RPMI7951 (cell line): Measurements from ENCODE around the gene SRSF6. TPM values are rescaled to one million over a fixed set of nuclear protein-coding genes. Genes with fewer than 3 reads are reported as not detected.
"Not testable (repeated sequence)": the region's sequence is repeated elsewhere in the genome, so short reads cannot be mapped to it uniquely, and the experiment has no call there.

Source experiments
- DNase-seq: peaks from one replicate; pipeline ENCODE4 v3.0.0-alpha.2; 2012; ENCODE audit warnings: low read depth
- total RNA-seq: library from RNA; depleted of rRNA; stranded (reverse); fragments of >200 nt; shearing (Covaris generic); gene quantifications from 2 replicates; pipeline ENCODE4 v1.2.3, GENCODE V29; 2014; rRNA removed

Gene SRSF6
- 43.3 and 51.2 TPM in 2 replicates for total RNA-seq

DNA sequence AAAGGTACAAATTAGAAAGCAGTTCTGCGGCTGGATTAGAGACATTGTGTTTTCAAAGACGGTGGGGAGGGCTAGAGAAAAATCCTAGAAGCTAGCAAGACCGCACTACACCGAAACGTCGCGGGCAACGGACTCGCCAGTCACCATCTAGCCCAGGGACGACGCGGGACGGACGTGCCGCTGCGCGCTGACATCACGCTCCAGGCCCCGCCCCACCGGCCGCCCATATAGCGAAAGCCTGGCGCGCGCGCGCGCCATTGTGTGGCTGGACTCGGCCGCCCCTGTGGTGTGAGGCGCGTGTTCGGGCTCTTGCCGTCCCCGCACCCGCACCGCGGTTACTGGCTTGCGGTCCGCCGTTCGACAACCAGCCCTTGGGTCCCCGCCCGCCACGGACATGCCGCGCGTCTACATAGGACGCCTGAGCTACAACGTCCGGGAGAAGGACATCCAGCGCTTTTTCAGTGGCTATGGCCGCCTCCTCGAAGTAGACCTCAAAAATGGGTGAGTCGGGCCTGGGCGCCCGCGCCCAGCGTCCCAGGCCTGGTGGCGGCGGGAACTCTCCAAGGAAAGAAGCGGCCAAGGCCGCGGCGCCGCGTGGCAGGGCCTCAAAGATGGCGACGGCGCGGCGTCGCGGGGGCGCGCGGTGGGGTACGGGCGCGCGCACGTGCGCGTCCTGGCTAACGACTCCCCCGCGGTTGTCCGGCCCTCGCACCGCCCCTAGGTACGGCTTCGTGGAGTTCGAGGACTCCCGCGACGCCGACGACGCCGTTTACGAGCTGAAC, at the start of gene SRSF6:
Gene SRSF6 (plus strand): TSS at position 257 of the 782 bp plus-strand sequence. CDS start 138 bp downstream, at position 395.
- DNase-seq = peak; percentile 93

DNA sequence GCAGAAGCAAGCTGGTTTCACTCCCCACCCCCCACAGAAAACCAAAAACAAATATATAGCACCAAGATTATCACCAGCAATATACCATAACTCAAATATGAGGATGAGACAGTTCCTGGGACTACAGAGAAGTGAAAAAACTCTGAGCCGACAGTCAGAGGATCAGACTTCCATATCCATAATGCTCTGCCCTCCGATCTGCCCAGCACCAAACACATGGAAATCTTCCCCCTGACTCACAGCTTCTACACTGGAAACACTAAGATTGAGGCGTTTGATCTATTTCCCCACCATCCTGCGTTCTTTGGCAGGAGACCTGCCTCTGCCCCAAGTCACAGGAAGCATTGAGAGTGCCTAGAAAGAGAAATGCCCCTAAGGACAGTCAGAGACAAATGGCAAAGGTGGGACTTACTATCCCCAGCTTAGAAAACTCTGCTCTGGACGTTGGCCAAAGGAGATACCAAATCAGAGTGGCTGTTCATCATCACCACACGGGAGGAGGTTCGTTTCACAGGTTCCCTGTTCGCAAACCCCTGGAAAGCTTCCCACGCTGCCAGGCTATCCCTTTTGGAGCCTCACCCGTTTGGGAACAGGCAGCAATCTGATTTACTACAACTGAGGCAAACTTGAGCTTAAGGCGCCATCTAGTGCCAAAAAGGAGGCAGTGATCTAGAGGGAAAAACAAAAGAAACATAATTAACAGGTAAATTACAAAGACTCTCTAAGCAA, 48.7 kb upstream of the SRSF6 start:
- DNase-seq = peak; percentile 59

GRCh38 chr20:43409577-43409913, 48.2 kb upstream of the SRSF6 start:
- no peak for DNase-seq

DNA sequence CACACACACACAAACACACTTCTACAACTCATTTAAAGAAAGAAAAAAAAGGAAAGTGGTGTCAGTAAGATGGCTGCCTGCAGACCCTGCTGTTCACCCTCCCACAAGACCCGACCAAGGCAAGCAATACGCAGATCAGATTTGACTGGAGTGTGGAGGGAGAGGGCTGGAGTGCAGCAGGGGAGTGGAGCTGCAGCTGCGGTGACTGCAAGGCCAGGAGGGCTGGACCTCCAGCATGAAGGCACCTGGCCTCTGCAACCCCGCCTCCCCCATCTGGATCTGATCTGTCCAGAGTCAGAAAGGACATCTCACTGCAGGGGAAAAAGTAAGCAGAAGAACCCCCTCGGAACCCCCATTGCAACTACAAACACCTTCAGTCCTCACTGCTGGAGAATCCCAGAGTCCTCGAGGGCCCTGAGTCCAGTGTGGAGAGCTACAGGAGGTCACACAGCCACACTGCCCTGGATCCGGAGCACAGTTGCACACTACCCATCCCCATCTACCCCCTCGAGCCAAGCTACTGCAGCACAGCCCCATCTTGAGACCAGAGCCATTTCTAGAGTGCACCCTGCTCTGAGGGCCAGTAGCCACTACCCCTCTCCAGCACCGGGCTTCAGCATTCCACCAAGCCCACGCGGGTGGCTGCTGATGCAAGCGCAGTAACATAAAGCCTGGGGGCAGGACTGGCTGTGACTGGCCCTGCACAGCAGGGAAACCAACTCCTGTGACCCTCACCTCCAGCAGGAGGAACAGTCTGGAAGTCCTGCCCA, 41.9 kb upstream of the SRSF6 start:
- DNase-seq = no peak

GRCh38 chr20:43416591-43417228, 41.0 kb upstream of the SRSF6 start:
- no peak for DNase-seq

DNA sequence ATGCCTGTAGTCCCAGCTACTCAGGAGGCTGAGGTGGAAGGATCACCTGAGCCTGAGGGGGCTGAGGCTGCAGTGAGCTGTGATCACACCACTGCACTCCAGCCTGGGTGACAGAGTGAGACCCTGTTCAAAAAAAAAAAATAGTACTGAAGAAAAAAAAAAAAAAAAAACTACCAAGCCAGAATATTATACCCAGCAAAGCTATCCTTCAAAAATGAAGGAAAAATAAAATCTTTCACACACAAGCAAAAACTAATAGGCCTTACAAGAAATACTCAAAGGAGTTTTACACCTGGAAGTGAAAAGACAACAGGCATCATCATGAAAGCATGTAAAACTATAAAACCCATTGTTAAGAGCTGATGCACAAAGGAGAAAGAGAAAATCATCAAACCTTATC, 37.5 kb upstream of the SRSF6 start:
- no peak for DNase-seq

DNA sequence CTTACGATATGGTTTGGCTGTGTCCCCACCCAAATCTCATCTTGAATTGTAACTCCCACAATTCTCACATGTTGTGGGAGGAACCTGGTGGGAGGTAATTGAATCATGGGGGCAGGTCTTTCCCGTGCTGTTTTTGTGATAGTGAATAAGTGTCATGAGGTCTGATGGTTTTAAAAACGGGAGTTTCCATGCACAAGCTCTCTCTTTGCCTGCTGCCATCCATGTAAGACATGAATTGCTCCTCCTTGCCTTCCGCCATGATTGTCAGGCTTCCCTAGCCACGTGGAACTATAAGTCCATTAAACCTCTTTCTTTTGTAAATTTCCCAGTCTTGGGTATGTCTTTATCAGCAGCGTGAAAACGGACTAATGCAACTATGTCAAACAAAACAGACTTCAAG, 36.8 kb upstream of the SRSF6 start:
- not testable (repeated sequence) for DNase-seq

- DNase-seq = no peak
Observed at GRCh38 chr20:43426172-43426571, 31.5 kb upstream of the SRSF6 start.

DNA sequence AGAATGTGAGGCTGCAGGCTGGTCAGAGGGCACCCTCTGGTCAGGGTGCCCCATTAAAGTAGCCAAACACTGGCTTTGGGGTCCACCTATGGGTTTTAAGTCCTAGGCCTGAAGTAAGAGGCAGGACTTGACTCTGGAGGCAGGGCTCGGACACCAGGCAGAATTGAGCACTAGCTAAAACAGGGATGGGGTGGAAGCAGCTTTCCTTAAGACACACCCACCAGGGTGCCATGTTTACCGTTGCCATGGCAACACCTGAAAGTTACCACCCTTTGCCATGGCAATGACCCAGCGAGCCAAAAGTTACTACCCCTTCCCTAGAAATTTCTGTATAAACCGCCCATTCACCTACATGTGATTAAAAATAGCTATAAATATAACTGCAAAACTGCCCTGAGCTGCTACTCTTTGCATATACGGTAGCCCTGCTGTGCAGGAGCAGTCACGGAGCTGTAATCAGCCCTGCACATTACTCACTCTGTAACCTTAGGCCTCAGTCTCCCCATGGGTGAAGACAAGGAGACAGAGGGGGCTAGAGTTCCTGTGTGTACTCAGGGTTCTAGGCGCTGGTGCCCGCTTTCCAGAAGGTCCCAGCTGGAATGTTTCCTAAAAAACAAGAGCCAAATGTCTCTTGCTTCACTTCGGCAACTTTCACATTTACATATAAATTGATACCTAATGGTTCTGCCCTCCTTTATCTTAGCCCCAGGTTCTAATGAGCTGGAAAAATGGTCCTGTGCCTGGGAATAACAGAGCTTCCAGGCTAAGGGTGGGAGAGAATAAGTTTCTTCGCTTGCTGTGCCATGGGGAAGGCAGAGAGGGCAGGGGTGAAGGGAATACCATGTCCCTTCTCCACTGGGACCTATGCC, 27.2 kb upstream of the SRSF6 start:
- DNase-seq = peak; percentile 24

- peak; percentile 19 for DNase-seq
Observed at GRCh38 chr20:43431134-43431519, 26.6 kb upstream of the SRSF6 start.

- peak; percentile 32 for DNase-seq
Observed at GRCh38 chr20:43432498-43432897, 25.2 kb upstream of the SRSF6 start.

- no peak for DNase-seq
Observed at GRCh38 chr20:43433250-43433854, 24.3 kb upstream of the SRSF6 start.

DNA sequence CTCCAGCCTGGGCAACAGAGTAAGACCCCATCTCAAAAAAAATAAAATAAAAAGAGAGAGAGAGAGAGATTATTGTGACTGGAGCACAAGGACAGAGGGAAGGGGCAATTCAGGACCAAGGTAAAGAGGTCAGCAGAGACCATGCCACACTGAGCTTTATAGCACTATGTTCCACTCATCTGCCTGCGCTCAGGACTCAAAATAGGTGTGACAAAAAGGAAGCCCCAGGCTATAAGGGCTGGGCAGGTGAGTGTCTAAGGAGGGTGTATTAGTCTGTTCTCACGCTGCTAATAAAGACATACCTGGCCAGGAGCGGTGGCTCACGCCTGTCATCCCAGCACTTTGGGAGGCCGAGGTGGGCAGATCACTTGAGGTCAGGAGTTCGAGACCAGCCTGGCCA, 23.1 kb upstream of the SRSF6 start:
- no peak for DNase-seq

GRCh38 chr20:43438578-43439316, 18.9 kb upstream of the SRSF6 start:
- no peak for DNase-seq

GRCh38 chr20:43440531-43440930, 17.2 kb upstream of the SRSF6 start:
- no peak for DNase-seq

DNA sequence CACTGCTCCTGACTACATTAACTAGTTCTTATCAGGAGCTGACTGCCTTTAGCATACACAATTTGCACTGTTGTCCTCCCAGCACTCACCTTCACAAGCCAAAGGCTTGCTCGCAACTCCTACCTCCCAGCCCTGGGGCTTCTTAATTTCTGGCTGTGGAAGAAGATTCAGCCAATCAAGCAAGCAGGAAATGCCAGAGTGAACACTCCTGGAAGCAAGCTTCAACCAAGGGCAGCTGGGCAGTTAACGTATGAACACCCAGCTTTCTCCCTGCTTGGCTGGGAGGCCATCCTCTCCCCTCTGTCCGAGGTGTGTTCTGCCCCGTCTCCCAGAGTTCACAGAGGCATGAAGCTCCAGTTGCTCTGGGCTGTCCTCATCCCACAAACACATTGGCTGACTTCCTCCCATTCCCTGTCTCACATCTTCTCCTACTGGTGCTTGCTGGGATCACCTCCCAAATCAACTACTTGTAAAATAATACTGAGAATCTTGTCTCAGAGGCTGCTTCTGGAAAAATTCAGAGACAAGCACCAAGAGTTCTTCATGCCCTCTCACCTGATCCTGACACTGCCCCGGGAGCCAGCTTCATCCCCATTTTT, 15.3 kb upstream of the SRSF6 start:
- DNase-seq = peak; percentile 71

- DNase-seq = peak; percentile 52
Observed at GRCh38 chr20:43444107-43444506, 13.6 kb upstream of the SRSF6 start.

GRCh38 chr20:43446361-43446879, 11.3 kb upstream of the SRSF6 start:
- DNase-seq = peak; percentile 94

DNA sequence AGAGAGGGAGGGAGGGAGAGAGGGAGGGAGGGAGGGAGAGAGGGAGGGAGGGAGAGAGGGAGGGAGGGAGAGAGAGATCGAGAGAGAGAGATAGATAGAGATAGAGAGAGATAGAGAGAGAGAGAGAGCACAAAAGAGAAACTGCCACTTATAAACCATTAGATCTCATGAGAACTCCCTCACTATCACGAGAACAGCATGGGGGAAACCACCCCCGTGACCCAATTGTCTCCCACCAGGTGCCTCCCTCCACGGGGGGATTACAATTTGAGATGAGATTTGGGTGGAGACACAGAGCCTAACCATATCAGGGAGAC, 9.3 kb upstream of the SRSF6 start:
- DNase-seq = not testable (repeated sequence)
